OCI-M2 (cell line): ENCODE results near the gene CCL21.

Experiments used
- DNase-seq: peaks from one replicate; lab custom pipeline; 2025; ENCODE audit not compliant: unreplicated experiment; lab: John Stamatoyannopoulos, UW

Gene CCL21

GRCh38 chr9:34709196-34709978, 549 bp downstream of the CCL21 start:
- DNase-seq, result no peak

DNA sequence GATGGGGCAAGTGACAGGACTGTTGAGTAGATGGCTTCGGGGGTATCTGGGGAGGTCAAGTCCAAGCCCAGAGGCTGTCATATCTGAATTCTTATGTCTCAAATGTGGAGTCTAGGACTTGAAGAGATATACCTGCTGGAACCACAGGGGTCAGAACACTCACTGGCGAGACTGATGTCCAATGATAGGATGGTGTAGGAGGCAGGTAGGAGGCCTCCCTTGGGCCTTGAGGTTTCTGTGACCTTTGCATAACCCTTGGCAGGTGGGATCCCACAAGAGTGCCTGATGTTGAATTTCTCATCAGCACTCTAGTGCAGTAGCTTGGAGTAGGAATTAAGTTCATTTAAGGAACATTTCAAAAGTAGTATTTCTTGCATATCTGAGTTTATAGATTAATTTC, 2.8 kb downstream of the CCL21 start:
- no peak for DNase-seq

DNA sequence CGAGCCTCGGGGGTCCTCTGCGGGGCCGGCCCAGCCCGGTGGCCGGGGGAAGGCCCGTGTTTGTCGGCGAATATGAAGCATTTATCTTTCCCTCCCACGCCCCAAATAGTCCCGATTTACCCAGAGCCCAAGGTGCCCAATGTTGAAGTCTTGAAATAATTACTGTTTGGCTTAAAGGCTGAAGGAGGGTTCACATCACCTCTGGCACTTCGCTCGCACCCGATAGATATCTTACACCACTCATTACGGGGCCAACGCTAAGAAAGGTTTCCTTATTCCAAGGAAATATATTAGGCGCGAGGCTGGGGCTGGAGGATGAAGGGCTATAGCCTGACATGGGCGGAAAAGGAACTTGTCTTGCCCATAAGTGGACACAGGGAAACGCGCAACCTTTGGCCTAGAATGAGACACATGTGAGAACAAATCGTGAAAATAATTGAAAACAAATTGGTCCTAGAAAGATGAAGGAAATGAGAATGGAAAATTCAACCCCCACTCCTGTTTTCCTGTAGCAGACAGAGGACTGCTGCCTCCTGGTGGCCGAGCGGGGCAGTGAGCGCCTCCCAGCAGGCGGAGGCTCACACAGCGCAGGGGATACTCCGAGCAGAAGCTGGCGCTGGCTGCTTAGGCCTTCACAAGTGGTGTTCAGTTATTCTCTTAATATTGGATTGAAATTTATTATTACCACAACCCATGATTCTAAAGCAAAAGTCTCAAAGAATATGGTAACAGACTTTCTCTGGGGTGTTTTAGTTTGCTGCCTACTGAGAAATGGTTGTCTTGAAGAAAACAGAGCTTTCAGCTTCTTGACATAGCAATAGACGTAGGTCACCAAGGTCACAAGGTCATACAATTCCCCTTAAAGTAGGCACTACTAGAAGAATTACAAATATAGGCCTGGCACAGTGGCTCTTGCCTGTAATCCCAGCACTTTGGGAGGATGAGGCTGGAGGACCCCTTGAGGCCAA, 7.9 kb downstream of the CCL21 start:
- no peak for DNase-seq

DNA sequence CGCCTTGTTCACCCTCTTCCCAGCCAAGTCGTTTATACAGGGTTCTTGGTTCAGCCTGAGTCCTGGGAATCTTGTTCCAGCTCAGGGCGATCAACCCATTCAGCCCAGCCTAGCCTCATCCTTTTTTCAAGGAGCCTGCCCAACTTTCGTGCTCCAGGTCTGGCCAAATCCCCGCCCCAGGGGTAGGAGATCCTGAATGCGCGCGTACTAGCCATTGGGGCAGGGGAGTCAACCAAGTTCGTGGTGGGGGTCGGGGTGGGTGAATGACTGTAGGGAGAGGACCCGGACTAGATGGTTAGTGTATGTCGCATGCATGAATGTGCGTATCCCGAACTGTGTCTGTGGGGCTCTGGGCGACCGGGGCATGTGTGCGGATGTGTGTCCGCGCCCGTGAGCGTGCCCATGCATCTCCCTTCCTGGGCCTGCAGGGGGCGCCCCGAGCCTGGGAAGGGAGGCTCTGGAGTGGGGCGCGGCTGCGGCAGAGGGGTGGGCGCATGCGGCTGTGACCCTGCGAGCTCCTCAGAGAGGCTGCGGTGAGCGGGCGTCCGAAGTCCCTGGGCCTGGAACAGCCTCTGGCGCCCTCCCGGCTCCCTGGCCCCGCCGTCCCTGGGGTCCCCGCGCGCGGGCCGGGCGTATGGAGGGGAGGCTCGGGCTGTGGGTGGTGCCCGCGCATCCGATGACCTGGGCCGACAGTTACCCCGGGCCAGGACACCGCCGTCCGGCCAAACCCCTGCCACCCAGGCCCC, 8.7 kb downstream of the CCL21 start:
- DNase-seq, result no peak

GRCh38 chr9:34694811-34695210, 15.1 kb downstream of the CCL21 start:
- no peak for DNase-seq

- DNase-seq, result no peak
These were observed 16.4 kb downstream of the CCL21 start for GRCh38 chr9:34693560-34693959.

DNA sequence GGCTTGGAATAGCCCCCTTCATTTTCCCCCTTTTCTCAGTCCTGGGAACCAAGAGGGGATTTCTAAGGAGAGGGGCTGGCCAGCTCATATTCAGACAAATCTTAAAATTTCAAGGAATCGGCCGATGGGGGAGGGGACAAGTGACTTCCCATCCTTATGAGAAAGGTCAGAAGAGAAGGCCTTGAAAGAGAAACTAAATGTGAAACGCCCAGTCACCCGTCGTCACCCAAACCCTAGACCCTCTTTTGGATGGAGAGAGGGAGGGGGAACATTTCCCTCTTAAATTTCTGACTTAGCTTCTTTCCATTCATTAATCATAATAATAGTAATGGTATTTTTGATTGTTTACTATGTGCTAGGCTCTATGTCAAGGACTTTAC, 18.0 kb downstream of the CCL21 start:
- DNase-seq, result no peak

- no peak for DNase-seq
These were observed 18.7 kb downstream of the CCL21 start, which contains the start of gene CCL19 for GRCh38 chr9:34690983-34691935. Gene CCL19 (minus strand): TSS chr9:34691276. CDS start chr9:34691139, 137 bp downstream.

GRCh38 chr9:34689512-34689911, 20.4 kb downstream of the CCL21 start:
- DNase-seq, result no peak

GRCh38 chr9:34689116-34689470, 20.8 kb downstream of the CCL21 start:
- no peak for DNase-seq

DNA sequence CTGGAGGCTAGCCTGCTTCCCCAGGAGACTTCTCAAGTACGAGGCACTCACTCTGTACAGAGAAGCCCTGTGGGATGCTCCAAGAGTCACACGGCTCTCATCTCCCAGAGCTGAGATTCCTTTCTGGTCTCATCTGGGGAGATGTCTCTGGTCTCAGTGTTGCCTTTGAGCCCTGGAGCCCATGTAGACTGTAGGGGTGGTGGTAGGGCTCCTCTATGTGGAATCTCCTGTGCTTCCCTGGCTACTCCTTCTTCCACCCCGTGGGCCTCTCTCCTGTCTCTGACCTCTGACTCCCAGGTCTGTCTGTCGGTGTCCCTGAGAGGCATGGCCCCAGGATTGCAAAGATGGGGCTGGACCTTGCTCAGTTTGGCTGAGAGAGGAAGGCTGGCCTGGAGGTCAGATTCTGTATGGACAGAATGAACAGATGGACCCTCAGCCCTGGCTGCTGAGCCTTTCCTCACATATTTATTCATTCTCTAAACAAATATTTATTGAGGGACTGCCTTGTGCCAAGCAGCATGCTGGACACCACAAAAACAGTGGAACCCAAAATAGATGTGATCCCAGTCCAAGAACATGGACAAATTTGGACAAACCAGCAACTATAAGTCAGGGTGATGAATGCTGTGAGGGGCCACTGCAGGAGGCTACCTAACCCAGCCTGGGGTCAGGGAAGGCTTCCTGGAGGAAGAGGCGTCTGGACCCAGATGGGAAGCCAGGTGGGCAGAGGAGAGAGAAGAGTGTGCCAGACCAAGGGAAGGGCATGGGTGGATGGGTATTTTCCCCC, 21.4 kb downstream of the CCL21 start:
- DNase-seq, result no peak

DNA sequence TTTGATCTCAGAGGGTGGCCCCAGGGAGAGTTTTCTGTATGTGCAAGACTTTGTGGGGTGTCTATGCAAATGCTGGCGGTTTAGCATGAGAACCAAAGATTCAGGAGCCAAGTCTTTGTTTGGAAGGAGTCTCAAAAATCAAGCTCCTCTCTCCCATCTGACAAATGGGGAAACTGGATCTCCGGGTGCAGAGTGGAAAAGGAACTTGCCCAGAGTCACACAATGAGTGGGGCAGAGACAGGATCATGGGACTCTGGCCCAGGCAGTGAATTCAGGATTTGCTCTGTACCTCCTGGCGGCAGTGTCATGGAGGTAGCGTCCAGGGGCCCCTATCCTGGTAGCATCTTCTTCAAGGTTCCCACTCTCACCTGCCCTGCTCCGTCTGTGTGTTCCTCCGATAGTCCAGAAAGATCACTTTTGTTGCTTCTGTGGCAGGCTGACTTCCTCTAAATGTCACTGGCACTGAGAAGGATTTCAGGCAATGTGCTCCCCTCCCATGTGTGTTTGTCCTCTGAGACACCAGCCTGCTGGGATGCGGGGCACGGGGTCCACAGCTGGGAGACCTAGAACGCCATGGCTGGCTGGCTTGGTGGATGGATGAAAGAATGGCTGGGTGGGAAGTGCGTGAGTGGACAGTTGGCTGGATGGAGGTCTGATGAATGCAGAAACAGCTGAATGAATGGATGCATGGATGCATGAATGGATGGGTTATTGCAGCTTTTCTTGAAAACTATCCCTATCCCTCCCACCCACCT, 22.5 kb downstream of the CCL21 start:
- DNase-seq, result no peak

DNA sequence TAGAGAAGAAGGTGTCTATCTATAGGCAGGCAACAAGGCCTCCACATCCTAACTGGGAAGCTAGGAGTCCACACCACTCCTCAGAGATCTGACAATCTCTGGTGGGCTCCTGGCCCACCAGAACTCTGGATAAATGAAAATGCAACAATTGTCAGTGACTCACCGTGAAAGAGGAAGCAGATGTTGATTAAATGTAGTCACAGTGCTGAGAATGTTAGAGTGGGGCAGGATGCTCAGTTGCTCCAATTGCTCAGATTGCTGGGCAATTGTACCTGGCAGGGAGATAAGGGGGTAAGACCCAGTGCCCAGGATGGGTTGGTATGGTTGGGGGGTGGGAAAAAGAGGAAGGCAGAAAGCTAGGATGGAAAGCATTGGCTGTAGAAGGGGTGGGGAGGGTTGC, 23.2 kb downstream of the CCL21 start:
- no peak for DNase-seq

GRCh38 chr9:34686231-34686630, 23.7 kb downstream of the CCL21 start:
- no peak for DNase-seq

GRCh38 chr9:34685591-34685990, 24.3 kb downstream of the CCL21 start:
- no peak for DNase-seq

GRCh38 chr9:34684816-34685215, 25.1 kb downstream of the CCL21 start:
- DNase-seq, result no peak

- DNase-seq, result no peak
These were observed 25.8 kb downstream of the CCL21 start for GRCh38 chr9:34684145-34684544.

DNA sequence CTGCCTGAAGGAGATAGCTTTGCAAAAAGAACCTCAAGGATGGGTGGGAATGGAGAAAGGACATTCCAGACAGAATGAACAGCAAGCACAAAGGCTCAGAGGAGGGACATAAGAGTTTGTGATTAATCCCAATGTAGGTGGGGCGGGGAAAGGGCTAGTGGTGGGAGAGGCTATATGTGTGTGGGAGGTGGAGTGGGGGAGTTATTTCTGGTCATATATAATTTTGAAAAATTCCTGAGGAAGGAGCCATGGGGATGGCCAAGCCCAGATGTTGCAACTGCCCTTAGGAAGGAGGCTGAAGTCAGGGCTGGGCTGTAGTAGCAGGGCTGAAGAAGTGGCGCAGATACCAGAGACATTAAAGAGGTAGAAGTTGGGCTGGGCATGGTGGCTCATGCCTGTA, 34.1 kb downstream of the CCL21 start:
- DNase-seq, result no peak
